WTC11 (cell line): Measurements from ENCODE around the gene SAYSD1. TPM values are rescaled to one million over a fixed set of nuclear protein-coding genes. Genes with fewer than 3 reads are reported as not detected.

ENCODE experiments used
- ATAC-seq: fragments of 200-7000 bp; cut with Tn5 transposase; 2 replicates; pipeline ENCODE4 v1.10.0; 2021; ENCODE audit warnings: mild to moderate bottlenecking, moderate library complexity
- CTCF ChIA-PET: fragments of 300-600 bp; sonication (Branson Sonifier 250); formaldehyde crosslinking; loops from one replicate; lab custom pipeline; 2021; ENCODE audit warnings: antibody characterized with exemption; lab: Charles Lee
- POLR2A ChIA-PET: fragments of 350-600 bp; sonication (Branson Sonifier 250); formaldehyde crosslinking; loops from one replicate; lab custom pipeline; 2021; ENCODE audit warnings: antibody characterized with exemption; lab: Charles Lee
- DNase-seq: peaks from one replicate; pipeline ENCODE4 v3.0.0; 2021; ENCODE audit warnings: low spot score
- H3K27ac Mint-ChIP-seq: 2 replicates; pipeline ENCODE4 v1.8.0; 2021; ENCODE audit warnings: mixed read lengths
- H3K27me3 Mint-ChIP-seq: 2 replicates; pipeline ENCODE4 v1.8.0; 2021; ENCODE audit warnings: low read depth, mild to moderate bottlenecking, moderate library complexity, mixed read lengths
- H3K36me3 Mint-ChIP-seq: 2 replicates; pipeline ENCODE4 v1.8.0; 2021; ENCODE audit warnings: mixed read lengths
- H3K4me1 Mint-ChIP-seq: 2 replicates; pipeline ENCODE4 v1.8.0; 2022; ENCODE audit warnings: mixed read lengths
- H3K4me3 Mint-ChIP-seq: 2 replicates; pipeline ENCODE4 v1.8.0; 2021; ENCODE audit warnings: mild to moderate bottlenecking, moderate library complexity, mixed read lengths
- H3K9me3 Mint-ChIP-seq: 2 replicates; pipeline ENCODE4 v1.8.0; 2021; ENCODE audit warnings: mixed read lengths
- CBFB ChIP-seq: sonication (generic); formaldehyde crosslinking; IDR thresholded peaks from 2 replicates; pipeline ENCODE4 v1.8.1; 2022; ENCODE audit warnings: mild to moderate bottlenecking, low read depth, missing genetic modification reagents
- ESRRA ChIP-seq: sonication (generic); formaldehyde crosslinking; IDR thresholded peaks from 2 replicates; pipeline ENCODE4 v1.8.1; 2022; ENCODE audit warnings: mild to moderate bottlenecking, missing genetic modification reagents, borderline replicate concordance
- FOXK1 ChIP-seq: sonication (generic); formaldehyde crosslinking; IDR thresholded peaks from 2 replicates; pipeline ENCODE4 v1.8.0; 2022; ENCODE audit warnings: mild to moderate bottlenecking, moderate library complexity, missing genetic modification reagents
- JAZF1 ChIP-seq: fragments of 250-450 bp; sonication (Bioruptor Pico); IDR thresholded peaks from 2 replicates; pipeline ENCODE4 v1.9.0; 2021; ENCODE audit warnings: moderate library complexity, mild to moderate bottlenecking, inconsistent platforms
- JUN ChIP-seq: sonication (generic); formaldehyde crosslinking; IDR thresholded peaks from 2 replicates; pipeline ENCODE4 v1.8.0; 2023; ENCODE audit warnings: mild to moderate bottlenecking, missing genetic modification reagents
- NFE2L1 ChIP-seq: sonication (generic); formaldehyde crosslinking; IDR thresholded peaks from 2 replicates; pipeline ENCODE4 v1.8.1; 2023; ENCODE audit warnings: missing genetic modification reagents
- NFYB ChIP-seq: sonication (generic); formaldehyde crosslinking; conservative IDR thresholded peaks from 2 replicates; pipeline ENCODE4 v1.8.0; 2022; ENCODE audit warnings: low read depth, missing genetic modification reagents
- NR1H2 ChIP-seq: sonication (generic); formaldehyde crosslinking; IDR thresholded peaks from 2 replicates; pipeline ENCODE4 v1.9.0; 2021; ENCODE audit warnings: mild to moderate bottlenecking, moderate library complexity, missing genetic modification reagents
- NR3C1 ChIP-seq: sonication (generic); formaldehyde crosslinking; conservative IDR thresholded peaks from 2 replicates; pipeline ENCODE4 v1.8.1; 2023; ENCODE audit warnings: low read depth, mild to moderate bottlenecking, missing genetic modification reagents
- RELA ChIP-seq: sonication (generic); formaldehyde crosslinking; IDR thresholded peaks from 2 replicates; pipeline ENCODE4 v1.8.1; 2022; ENCODE audit warnings: missing genetic modification reagents, mild to moderate bottlenecking, borderline replicate concordance
- TCF7 ChIP-seq: sonication (generic); formaldehyde crosslinking; IDR thresholded peaks from 2 replicates; pipeline ENCODE4 v1.8.0; 2022; ENCODE audit warnings: mild to moderate bottlenecking, low read depth, missing genetic modification reagents, moderate library complexity
- TP53 ChIP-seq: sonication (generic); formaldehyde crosslinking; IDR thresholded peaks from 2 replicates; pipeline ENCODE4 v1.8.1; 2023; ENCODE audit warnings: mild to moderate bottlenecking, missing genetic modification reagents
- ZBTB21 ChIP-seq: sonication (generic); formaldehyde crosslinking; IDR thresholded peaks from 2 replicates; pipeline ENCODE4 v1.8.1; 2023; ENCODE audit warnings: mild to moderate bottlenecking, missing genetic modification reagents, borderline replicate concordance
- ZNF121 ChIP-seq: sonication (generic); formaldehyde crosslinking; IDR thresholded peaks from 2 replicates; pipeline ENCODE4 v1.8.0; 2023; ENCODE audit warnings: missing genetic modification reagents
- ZNF263 ChIP-seq: sonication (generic); formaldehyde crosslinking; IDR thresholded peaks from 2 replicates; pipeline ENCODE4 v1.8.1; 2022; ENCODE audit warnings: low read depth, mild to moderate bottlenecking, moderate library complexity, missing genetic modification reagents
- ZNF317 ChIP-seq: sonication (generic); formaldehyde crosslinking; IDR thresholded peaks from 2 replicates; pipeline ENCODE4 v1.8.1; 2023; ENCODE audit warnings: low read depth, mild to moderate bottlenecking, moderate library complexity, missing genetic modification reagents, borderline replicate concordance
- ZNF396 ChIP-seq: fragments of 250-450 bp; sonication (Bioruptor Pico); IDR thresholded peaks from 2 replicates; pipeline ENCODE4 v1.8.0; 2021; ENCODE audit warnings: mild to moderate bottlenecking, moderate library complexity, borderline replicate concordance
- ZNF423 ChIP-seq: fragments of 250-450 bp; sonication (Bioruptor Pico); IDR thresholded peaks from 2 replicates; pipeline ENCODE4 v2.1.2; 2022; ENCODE audit warnings: mild to moderate bottlenecking, moderate library complexity
- total RNA-seq: library from RNA; stranded (reverse); gene quantifications from 3 replicates; pipeline ENCODE4 v1.2.3, GENCODE V29; 2021
- TF ChIP-seq, protein P1 (sequence below): sonication (generic); formaldehyde crosslinking; IDR thresholded peaks from 2 replicates; pipeline ENCODE4 v1.8.1; 2022; ENCODE audit warnings: mild to moderate bottlenecking, moderate library complexity, missing genetic modification reagents
- TF ChIP-seq, protein P2 (sequence below): sonication (generic); formaldehyde crosslinking; IDR thresholded peaks from 2 replicates; pipeline ENCODE4 v1.8.0; 2022; ENCODE audit warnings: mild to moderate bottlenecking, missing genetic modification reagents
- TF ChIP-seq, protein P3 (sequence below): sonication (generic); formaldehyde crosslinking; IDR thresholded peaks from 2 replicates; pipeline ENCODE4 v1.8.1; 2023; ENCODE audit warnings: mild to moderate bottlenecking, missing genetic modification reagents
- TF ChIP-seq, protein P4 (sequence below): fragments of 250-450 bp; sonication (Bioruptor Pico); IDR thresholded peaks from 2 replicates; pipeline ENCODE4 v1.9.0; 2021; ENCODE audit warnings: mild to moderate bottlenecking
- TF ChIP-seq, protein P5 (sequence below): sonication (generic); formaldehyde crosslinking; conservative IDR thresholded peaks from 2 replicates; pipeline ENCODE4 v1.8.1; 2023; ENCODE audit warnings: mild to moderate bottlenecking, low read depth, missing genetic modification reagents, moderate library complexity
- TF ChIP-seq, protein P6 (sequence below): fragments of 250-450 bp; sonication (Bioruptor Pico); IDR thresholded peaks from 2 replicates; pipeline ENCODE4 v1.9.0; 2021; ENCODE audit warnings: moderate library complexity, mild to moderate bottlenecking, inconsistent platforms, borderline replicate concordance

SAYSD1 gene
- total RNA-seq, 1 experiment from 2014 or later, result 7.4 TPM

DNA sequence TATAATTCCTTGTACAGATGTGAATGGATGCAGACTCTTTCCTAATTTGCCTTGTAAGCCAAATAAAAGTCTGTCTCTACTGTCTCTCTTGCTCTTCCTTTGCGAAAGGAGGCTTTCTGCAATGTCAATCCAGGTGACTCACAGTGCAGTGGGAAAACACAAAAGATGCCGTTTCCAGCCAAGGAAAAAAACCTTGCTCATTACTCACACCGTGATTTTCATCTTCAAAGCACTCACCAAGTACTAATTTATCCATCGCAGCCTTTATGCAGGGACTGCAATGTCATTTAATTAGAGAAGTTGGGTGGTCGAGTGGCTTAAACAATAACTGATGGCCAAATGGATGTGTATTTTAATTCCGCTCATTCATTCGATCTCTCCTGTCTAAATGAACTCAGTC is 23.8 kb downstream of the SAYSD1 start:
- Mint-ChIP-seq H3K9me3 (no peaks in the 10 kb centered on the region), H3K4me1 (peaks cover 44% of the 10 kb centered on the region), H3K4me3 (no peak overlapping the region), H3K36me3 (no peaks in the 10 kb centered on the region)
- ATAC-seq (no peak), DNase-seq (no peak)
- POLR2A ChIA-PET, result no interaction called here
- TF ChIP-seq NR1H2, result no peak
- TF ChIP-seq ZNF423 (CRISPR knock-in tag), result no peak
- TF ChIP-seq NFYB (CRISPR knock-in tag), result no peak
- TF ChIP-seq TP53 (CRISPR knock-in tag), result no peak
- TF ChIP-seq ZNF263 (CRISPR knock-in tag), result no peak
- TF ChIP-seq, protein P1, sequence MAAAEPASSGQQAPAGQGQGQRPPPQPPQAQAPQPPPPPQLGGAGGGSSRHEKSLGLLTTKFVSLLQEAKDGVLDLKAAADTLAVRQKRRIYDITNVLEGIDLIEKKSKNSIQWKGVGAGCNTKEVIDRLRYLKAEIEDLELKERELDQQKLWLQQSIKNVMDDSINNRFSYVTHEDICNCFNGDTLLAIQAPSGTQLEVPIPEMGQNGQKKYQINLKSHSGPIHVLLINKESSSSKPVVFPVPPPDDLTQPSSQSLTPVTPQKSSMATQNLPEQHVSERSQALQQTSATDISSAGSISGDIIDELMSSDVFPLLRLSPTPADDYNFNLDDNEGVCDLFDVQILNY (CRISPR knock-in tag), result no peak
- no peak for TF ChIP-seq CBFB
- TF ChIP-seq ESRRA, result no peak
- no peak for TF ChIP-seq NR3C1 (CRISPR knock-in tag)
- TF ChIP-seq, protein P2, sequence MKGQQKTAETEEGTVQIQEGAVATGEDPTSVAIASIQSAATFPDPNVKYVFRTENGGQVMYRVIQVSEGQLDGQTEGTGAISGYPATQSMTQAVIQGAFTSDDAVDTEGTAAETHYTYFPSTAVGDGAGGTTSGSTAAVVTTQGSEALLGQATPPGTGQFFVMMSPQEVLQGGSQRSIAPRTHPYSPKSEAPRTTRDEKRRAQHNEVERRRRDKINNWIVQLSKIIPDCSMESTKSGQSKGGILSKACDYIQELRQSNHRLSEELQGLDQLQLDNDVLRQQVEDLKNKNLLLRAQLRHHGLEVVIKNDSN (CRISPR knock-in tag), result no peak
- TF ChIP-seq ZNF396 (CRISPR knock-in tag), result no peak
- TF ChIP-seq, protein P3, sequence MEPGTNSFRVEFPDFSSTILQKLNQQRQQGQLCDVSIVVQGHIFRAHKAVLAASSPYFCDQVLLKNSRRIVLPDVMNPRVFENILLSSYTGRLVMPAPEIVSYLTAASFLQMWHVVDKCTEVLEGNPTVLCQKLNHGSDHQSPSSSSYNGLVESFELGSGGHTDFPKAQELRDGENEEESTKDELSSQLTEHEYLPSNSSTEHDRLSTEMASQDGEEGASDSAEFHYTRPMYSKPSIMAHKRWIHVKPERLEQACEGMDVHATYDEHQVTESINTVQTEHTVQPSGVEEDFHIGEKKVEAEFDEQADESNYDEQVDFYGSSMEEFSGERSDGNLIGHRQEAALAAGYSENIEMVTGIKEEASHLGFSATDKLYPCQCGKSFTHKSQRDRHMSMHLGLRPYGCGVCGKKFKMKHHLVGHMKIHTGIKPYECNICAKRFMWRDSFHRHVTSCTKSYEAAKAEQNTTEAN (CRISPR knock-in tag), result no peak
- no peak for TF ChIP-seq JUN
- TF ChIP-seq NFE2L1, result no peak
- TF ChIP-seq JAZF1 (CRISPR knock-in tag), result no peak
- TF ChIP-seq ZNF317, result no peak
- no peak for TF ChIP-seq TCF7 (CRISPR knock-in tag)
- TF ChIP-seq FOXK1 (CRISPR knock-in tag), result no peak
- TF ChIP-seq ZNF121 (CRISPR knock-in tag), result no peak
- TF ChIP-seq, all 79 proteins: peak for 0
- Mint-ChIP-seq H3K27me3 (no peaks in the 10 kb centered on the region; the same call in 1 of the 2 replicates), H3K27ac (no peak overlapping the region)
- CTCF ChIA-PET, result interaction anchor here (1.2 to 4.5 kb wide), 10 partner anchors 11 to 219 kb away, joined by 3 to 68 read pairs (median 6); no protein-coding TSS in a partner anchor

DNA sequence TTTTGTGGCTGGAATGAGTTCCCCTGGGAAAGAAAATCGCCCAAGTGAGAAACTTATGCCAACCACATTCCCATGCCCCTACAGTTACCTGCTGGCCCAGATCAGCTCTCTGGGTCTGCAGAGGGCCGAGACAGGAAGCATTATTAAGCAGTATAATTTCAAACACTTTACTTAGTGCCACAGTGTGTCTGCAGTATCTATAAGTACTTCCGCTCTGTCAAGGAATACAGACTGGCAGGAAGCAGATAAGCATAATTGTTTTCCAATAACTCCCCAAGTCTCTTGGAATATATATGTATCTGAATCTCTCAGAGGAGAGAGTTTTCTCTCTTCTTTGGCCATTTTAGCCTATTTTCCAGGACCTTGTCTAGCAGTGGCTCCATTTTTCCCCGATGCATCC is 24.9 kb downstream of the SAYSD1 start:
- CTCF ChIA-PET, result interaction anchor here (1.2 to 4.5 kb wide), 4 partner anchors 12 to 118 kb away, joined by 3 to 68 read pairs (median 40); no protein-coding TSS in a partner anchor
- no peak for ATAC-seq
- H3K27ac Mint-ChIP-seq, result no peak overlapping the region
- no peaks in the 10 kb centered on the region for H3K9me3 Mint-ChIP-seq
- H3K4me3 Mint-ChIP-seq, result no peak overlapping the region
- H3K4me1 Mint-ChIP-seq, result peaks cover 49% of the 10 kb centered on the region
- POLR2A ChIA-PET, result no interaction called here
- no peaks in the 10 kb centered on the region for H3K36me3 Mint-ChIP-seq
- TF ChIP-seq RELA (CRISPR knock-in tag), result no peak
- TF ChIP-seq ZBTB21 (CRISPR knock-in tag), result no peak
- TF ChIP-seq, protein P4, sequence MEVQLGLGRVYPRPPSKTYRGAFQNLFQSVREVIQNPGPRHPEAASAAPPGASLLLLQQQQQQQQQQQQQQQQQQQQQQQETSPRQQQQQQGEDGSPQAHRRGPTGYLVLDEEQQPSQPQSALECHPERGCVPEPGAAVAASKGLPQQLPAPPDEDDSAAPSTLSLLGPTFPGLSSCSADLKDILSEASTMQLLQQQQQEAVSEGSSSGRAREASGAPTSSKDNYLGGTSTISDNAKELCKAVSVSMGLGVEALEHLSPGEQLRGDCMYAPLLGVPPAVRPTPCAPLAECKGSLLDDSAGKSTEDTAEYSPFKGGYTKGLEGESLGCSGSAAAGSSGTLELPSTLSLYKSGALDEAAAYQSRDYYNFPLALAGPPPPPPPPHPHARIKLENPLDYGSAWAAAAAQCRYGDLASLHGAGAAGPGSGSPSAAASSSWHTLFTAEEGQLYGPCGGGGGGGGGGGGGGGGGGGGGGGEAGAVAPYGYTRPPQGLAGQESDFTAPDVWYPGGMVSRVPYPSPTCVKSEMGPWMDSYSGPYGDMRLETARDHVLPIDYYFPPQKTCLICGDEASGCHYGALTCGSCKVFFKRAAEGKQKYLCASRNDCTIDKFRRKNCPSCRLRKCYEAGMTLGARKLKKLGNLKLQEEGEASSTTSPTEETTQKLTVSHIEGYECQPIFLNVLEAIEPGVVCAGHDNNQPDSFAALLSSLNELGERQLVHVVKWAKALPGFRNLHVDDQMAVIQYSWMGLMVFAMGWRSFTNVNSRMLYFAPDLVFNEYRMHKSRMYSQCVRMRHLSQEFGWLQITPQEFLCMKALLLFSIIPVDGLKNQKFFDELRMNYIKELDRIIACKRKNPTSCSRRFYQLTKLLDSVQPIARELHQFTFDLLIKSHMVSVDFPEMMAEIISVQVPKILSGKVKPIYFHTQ, result no peak
- no peak for TF ChIP-seq ESRRA
- TF ChIP-seq, protein P5, sequence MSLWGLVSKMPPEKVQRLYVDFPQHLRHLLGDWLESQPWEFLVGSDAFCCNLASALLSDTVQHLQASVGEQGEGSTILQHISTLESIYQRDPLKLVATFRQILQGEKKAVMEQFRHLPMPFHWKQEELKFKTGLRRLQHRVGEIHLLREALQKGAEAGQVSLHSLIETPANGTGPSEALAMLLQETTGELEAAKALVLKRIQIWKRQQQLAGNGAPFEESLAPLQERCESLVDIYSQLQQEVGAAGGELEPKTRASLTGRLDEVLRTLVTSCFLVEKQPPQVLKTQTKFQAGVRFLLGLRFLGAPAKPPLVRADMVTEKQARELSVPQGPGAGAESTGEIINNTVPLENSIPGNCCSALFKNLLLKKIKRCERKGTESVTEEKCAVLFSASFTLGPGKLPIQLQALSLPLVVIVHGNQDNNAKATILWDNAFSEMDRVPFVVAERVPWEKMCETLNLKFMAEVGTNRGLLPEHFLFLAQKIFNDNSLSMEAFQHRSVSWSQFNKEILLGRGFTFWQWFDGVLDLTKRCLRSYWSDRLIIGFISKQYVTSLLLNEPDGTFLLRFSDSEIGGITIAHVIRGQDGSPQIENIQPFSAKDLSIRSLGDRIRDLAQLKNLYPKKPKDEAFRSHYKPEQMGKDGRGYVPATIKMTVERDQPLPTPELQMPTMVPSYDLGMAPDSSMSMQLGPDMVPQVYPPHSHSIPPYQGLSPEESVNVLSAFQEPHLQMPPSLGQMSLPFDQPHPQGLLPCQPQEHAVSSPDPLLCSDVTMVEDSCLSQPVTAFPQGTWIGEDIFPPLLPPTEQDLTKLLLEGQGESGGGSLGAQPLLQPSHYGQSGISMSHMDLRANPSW (CRISPR knock-in tag), result no peak
- TF ChIP-seq, protein P6, sequence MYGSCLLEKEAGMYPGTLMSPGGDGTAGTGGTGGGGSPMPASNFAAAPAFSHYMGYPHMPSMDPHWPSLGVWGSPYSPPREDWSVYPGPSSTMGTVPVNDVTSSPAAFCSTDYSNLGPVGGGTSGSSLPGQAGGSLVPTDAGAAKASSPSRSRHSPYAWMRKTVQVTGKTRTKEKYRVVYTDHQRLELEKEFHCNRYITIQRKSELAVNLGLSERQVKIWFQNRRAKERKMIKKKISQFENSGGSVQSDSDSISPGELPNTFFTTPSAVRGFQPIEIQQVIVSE (CRISPR knock-in tag), result no peak
- H3K27me3 Mint-ChIP-seq, result no peaks in the 10 kb centered on the region; the same call in 1 of the 2 replicates
- no peak for DNase-seq
